DOHH2 (cell line): ENCODE measurements around the gene TMEM202.

ENCODE experiments used
- H3F3A ChIP-seq: fragments of 200-600 bp; sonication (generic), shearing (Covaris generic); 2 replicates; pipeline ENCODE4 v1.6.0; 2016; ENCODE audit warnings: antibody characterized with exemption, mild to moderate bottlenecking; ENCODE audit not compliant: control insufficient read depth, insufficient read depth
- H3K27ac ChIP-seq: fragments of 200-600 bp; sonication (generic); 2 replicates; pipeline ENCODE4 v1.5.1; 2014; ENCODE audit warnings: low read depth, mild to moderate bottlenecking, low read length, moderate library complexity
- H3K27me3 ChIP-seq: fragments of 200-600 bp; sonication (generic); 2 replicates; pipeline ENCODE4 v1.6.1; 2014; ENCODE audit warnings: mild to moderate bottlenecking, low read length, mixed read lengths; ENCODE audit not compliant: control insufficient read depth
- H3K36me3 ChIP-seq: fragments of 200-600 bp; sonication (generic); 2 replicates; pipeline ENCODE4 v1.6.1; 2014; ENCODE audit warnings: mild to moderate bottlenecking, low read length, moderate library complexity, mixed read lengths; ENCODE audit not compliant: control insufficient read depth
- H3K4me1 ChIP-seq: fragments of 200-600 bp; sonication (generic); 2 replicates; pipeline ENCODE4 v1.6.1; 2014; ENCODE audit warnings: mild to moderate bottlenecking, low read length, mixed read lengths; ENCODE audit not compliant: control insufficient read depth
- H3K4me2 ChIP-seq: fragments of 200-600 bp; sonication (generic); 2 replicates; pipeline ENCODE4 v1.6.0; 2014; ENCODE audit warnings: mild to moderate bottlenecking, low read length, moderate library complexity
- H3K4me3 ChIP-seq: fragments of 200-600 bp; sonication (generic); 2 replicates; pipeline ENCODE4 v1.5.1; 2014; ENCODE audit warnings: mild to moderate bottlenecking, low read length, mixed read lengths
- H3K79me2 ChIP-seq: fragments of 200-600 bp; sonication (generic); 2 replicates; pipeline ENCODE4 v1.6.1; 2014; ENCODE audit warnings: mild to moderate bottlenecking, low read length, mixed read lengths; ENCODE audit not compliant: control insufficient read depth
- H3K9me2 ChIP-seq: fragments of 200-600 bp; sonication (generic); replicated peaks from 2 replicates; pipeline ENCODE4 v1.6.1; 2014; ENCODE audit warnings: mild to moderate bottlenecking, low read length, mixed read lengths; ENCODE audit not compliant: control insufficient read depth
- H3K9me3 ChIP-seq: fragments of 200-600 bp; sonication (generic); 2 replicates; pipeline ENCODE4 v1.6.1; 2014; ENCODE audit warnings: antibody characterized with exemption, low read length, mixed read lengths; ENCODE audit not compliant: control insufficient read depth, insufficient read depth
- H4K20me1 ChIP-seq: fragments of 200-600 bp; sonication (generic); 2 replicates; pipeline ENCODE4 v1.6.0; 2014; ENCODE audit warnings: low read depth, mild to moderate bottlenecking, antibody characterized with exemption, low read length, moderate library complexity; ENCODE audit not compliant: control insufficient read depth, insufficient read depth
- CTCF ChIP-seq: fragments of 200-600 bp; sonication (generic); IDR thresholded peaks from one replicate; pipeline ENCODE4 v1.5.1; 2014; ENCODE audit warnings: antibody characterized with exemption, mild to moderate bottlenecking, low read depth, low read length; ENCODE audit not compliant: poor library complexity, severe bottlenecking
- EZH2phosphoT487 ChIP-seq: fragments of 200-600 bp; sonication (generic); IDR thresholded peaks from 2 replicates; pipeline ENCODE4 v1.6.1; 2017; ENCODE audit warnings: borderline replicate concordance, mild to moderate bottlenecking, antibody characterized with exemption, low read length, moderate library complexity, mixed read lengths

Gene TMEM202, protein sequence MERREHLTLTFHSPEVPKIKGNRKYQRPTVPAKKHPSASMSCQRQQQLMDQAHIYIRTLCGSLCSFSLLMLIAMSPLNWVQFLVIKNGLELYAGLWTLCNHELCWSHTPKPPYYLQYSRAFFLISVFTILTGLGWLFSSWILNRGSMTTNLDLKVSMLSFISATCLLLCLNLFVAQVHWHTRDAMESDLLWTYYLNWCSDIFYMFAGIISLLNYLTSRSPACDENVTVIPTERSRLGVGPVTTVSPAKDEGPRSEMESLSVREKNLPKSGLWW

GRCh38 chr15:72397796-72398588 lies at the start of gene TMEM202:
TMEM202 (plus strand) TSS chr15:72398305; CDS start chr15:72398327, 22 bp downstream.
- no peaks in the 10 kb centered on the region for H3K79me2 ChIP-seq
- H3K4me2 ChIP-seq = no peak within 1 kb of the TSS
- H3F3A ChIP-seq = no peaks in the 10 kb centered on the region
- no peaks in the 10 kb centered on the region for H4K20me1 ChIP-seq
- H3K9me2 ChIP-seq = no peaks in the 10 kb centered on the region
- no peaks in the 10 kb centered on the region for H3K9me3 ChIP-seq
- no peaks in the 10 kb centered on the region for H3K36me3 ChIP-seq
- H3K27ac ChIP-seq = no peak within 1 kb of the TSS
- no peak within 1 kb of the TSS for H3K4me3 ChIP-seq
- TF ChIP-seq EZH2phosphoT487 (no peak), CTCF (no peak)
- H3K4me1 ChIP-seq = no peaks in the 10 kb centered on the region
- H3K27me3 ChIP-seq = peaks cover 6% of the 10 kb centered on the region; the same call in 1 of the 2 replicates

DNA sequence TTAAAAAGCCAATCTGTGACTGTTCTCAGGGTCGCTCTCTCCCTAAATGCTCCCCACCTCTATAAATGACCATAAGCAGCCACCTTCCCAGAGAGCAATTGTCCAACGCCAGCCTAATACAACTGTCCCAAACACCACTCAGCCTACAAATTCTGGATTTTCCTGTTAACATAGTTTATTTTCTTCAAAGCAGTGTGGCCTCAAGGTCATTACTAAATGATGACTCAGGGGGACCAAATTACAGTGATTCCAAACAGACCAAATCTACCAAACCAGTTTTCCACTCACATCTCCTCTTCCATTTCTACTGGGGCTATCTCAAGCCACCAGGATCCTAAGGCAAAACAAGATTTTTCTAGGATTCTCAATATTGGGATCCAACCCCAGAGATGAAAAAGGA lies 44.8 kb upstream of the TMEM202 start:
- H3K4me3 ChIP-seq = no peak overlapping the region
- no peaks in the 10 kb centered on the region for H3F3A ChIP-seq
- H4K20me1 ChIP-seq = no peaks in the 10 kb centered on the region; the same call in 1 of the 2 replicates
- H3K4me1 ChIP-seq = no peaks in the 10 kb centered on the region
- H3K36me3 ChIP-seq = peaks cover 46% of the 10 kb centered on the region
- no peak for TF ChIP-seq EZH2phosphoT487
- TF ChIP-seq CTCF = no peak
- 0 out of 2 replicates have a peak, but pooled peaks cover 3% of the 10 kb centered on the region for H3K79me2 ChIP-seq
- no peak overlapping the region for H3K27ac ChIP-seq
- H3K9me2 ChIP-seq = no peaks in the 10 kb centered on the region
- H3K9me3 ChIP-seq = no peaks in the 10 kb centered on the region
- no peaks in the 10 kb centered on the region for H3K27me3 ChIP-seq
- no peak overlapping the region for H3K4me2 ChIP-seq

DNA sequence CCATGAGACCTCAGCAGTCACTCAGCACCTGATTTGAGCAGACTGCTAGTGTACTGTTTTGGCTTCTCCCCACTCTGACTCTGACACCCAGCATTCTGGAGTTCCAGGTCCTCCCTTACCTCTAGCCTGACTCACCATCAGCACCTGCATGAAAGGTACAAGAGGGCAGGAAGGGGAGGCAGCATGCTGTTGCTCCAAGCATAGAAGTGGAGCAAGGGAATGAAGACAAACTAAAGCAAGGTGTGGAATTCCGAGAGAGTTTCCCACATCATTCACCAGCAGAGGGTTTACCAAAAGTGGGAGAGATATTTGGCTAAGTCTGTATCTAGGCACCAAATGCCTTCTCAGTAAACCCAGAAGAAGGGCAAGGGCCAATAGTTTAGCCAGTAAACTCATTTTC lies 43.6 kb upstream of the TMEM202 start:
- H3K36me3 ChIP-seq = peaks cover 39% of the 10 kb centered on the region

More for the DNA sequence above, 43.6 kb upstream of the TMEM202 start:
- Histone ChIP-seq H3K27ac (no peak overlapping the region), H3K9me3 (no peaks in the 10 kb centered on the region), H3K79me2 (peaks cover 7% of the 10 kb centered on the region; the same call in 1 of the 2 replicates), H3K27me3 (no peaks in the 10 kb centered on the region), H4K20me1 (no peaks in the 10 kb centered on the region; the same call in 1 of the 2 replicates), H3K9me2 (no peaks in the 10 kb centered on the region), H3K4me2 (no peak overlapping the region), H3K4me1 (no peaks in the 10 kb centered on the region), H3K4me3 (no peak overlapping the region), H3F3A (no peaks in the 10 kb centered on the region)
- TF ChIP-seq EZH2phosphoT487 = no peak
- TF ChIP-seq CTCF = no peak
